ENCODE results near the gene MUC5AC.
"Not testable (repeated sequence)": the region's sequence is repeated elsewhere in the genome, so short reads cannot be mapped to it uniquely, and the experiment has no call there.

MUC5AC gene

DNA sequence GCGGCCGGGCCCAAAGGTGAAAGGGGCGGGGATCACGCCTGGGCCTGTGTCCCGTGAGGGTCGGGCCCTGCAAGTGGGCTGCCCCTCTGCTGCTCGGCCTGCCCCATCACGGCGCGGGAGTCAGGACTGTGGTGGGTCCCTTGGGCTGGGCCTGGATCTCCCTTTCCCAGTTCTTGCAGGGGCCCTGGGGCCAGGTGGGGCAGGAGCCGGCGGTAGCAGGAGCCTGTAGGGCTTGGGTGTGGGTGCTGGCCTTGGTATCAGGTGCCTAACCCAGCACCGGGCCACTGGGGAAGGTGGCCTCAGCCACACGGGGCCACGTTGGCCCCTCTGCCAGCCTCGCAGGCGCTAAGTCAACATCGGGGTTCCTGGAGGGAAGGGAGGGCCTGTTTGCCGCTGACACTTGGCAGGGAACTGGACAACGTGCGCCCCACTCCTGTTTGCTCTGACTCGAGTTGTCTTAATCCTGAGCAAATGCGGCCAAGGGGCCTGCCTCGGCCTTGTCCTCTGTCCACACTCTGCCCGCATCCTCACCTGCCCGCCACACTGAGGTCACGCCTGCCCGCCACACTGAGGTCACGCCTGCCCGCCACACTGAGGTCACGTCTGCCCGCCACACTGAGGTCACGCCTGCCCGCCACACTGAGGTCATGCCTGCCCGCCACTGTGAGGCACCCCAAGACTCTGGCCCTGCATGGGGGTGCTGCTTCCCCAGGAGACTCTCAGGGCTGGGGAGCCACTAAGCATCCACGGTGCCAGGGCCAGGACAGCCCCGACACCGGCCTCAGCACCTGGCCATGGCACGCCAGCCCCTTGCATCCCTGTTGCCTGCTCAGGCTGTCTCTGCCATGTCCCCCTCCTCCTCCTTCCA, 50.9 kb downstream of the MUC5AC start:
- DNase-seq (ENCODE audit: low read depth), result no peak

DNA sequence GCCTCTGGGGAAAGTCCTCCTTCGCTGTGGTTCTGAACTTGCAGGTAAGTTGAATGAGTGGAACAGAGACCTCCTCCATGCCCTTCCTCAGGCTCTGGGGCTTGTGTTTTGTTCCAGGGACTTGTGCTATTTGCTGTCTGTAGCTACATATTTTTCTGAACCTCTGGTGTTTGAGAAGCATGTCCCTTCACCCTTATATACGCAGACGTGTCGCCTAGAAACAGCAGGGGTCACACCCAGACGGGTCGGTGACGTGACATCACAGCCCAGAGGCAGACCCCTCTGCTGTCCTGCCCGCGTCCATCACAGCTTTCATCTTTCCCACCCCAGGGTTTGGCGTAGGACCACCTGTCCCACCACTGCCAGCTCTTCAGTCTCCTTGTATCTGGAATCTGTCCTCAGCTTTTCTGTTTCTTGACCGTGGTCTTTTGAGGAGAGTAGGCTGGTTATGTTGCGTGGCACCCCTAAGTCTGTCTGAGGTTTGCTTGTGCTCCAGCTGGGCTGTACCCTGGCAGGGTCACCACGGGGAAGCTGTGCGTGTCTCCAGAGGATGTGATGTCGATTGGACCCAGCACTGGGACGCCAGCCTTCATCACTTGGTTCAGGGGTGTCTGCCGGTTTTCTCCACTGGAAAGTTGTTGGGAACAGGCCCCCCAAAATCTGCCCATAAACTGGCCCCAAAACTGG, 51.8 kb downstream of the MUC5AC start:
- no peak for DNase-seq (ENCODE audit: low read depth)

DNA sequence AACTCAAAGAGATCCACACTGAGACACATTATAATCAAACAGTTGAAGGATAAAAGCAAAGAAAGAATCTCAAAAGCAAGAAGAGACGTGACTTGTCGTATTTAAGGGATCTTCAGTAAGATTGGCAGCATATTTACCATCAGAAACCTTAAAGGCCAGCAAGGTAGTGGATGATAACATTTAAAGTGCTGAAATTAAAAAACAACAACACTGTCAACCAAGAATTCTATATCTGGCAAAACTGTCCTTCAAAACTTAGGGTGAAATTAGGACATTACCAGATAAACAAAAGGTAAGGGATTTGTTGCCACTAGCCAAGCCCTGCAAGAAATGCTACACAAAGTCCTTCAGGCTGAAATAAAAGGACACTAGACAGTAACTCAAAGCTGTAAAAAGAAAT, 54.1 kb downstream of the MUC5AC start:
- no peak for DNase-seq (ENCODE audit: low read depth)

DNA sequence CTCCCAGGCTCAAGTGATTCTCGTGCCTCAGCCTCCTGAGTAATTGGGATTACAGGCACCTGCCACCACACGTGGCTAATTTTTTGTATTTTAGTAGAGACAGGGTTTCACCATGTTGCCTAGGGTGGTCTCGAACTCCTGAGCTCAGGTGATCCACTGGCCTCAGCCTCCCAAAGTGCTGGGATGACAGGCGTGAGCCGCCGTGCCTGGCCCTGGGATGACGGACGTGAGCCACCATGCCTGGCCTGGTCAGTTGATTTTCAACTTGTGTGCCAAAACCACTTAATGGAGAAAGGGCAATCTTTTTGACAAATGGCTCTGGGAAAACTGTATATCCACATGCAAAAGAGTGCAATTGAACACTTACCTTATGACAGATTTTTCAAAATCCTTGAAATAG, 58.1 kb downstream of the MUC5AC start:
- DNase-seq (ENCODE audit: low read depth), result not testable (repeated sequence)

DNA sequence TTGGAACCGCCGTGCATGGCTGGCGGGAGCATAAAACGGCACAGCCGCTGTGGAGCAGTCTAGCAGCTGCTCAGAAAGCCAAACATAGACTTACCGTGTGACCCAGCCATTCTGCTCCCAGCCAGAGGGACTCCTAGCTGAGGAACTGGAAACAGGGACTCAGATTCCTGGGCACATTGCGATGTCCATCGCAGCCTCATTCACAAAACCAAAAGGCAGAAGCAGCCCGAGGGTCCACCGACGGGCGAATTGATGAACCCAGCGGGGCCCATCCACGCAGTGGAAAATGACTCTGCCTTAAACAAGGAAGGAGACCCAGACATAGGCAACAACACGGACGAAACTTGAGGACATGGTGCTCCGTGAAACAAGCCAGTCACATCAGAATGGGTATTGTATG, 59.4 kb downstream of the MUC5AC start:
- no peak for DNase-seq (ENCODE audit: low read depth)

DNA sequence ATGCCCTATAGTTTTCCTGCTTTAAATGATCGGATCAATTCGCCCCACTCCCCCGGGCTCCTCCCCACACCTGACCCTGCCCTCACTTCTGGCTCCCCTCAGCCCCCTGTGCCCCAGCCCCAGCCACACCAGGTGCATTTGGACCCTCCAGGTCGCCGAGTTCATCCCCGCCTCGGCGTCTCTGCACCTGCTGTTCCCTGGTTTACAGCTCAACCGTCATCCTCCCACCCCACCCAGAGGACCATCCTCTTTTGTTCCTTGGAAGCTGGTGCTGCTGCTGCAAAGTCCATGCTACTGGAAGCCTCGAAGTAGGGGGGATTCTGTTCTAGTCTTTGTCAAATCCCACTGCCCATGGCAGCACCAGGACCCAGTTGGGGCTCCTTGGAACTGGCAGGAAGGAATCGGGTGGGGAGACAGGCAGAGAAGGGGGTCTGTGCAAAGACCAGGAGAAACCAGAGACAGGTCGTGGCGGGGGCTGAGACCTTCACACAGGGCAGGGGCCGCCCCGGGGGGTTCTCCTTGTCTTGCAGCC, 60.6 kb downstream of the MUC5AC start:
- DNase-seq (ENCODE audit: low read depth), result no peak

DNA sequence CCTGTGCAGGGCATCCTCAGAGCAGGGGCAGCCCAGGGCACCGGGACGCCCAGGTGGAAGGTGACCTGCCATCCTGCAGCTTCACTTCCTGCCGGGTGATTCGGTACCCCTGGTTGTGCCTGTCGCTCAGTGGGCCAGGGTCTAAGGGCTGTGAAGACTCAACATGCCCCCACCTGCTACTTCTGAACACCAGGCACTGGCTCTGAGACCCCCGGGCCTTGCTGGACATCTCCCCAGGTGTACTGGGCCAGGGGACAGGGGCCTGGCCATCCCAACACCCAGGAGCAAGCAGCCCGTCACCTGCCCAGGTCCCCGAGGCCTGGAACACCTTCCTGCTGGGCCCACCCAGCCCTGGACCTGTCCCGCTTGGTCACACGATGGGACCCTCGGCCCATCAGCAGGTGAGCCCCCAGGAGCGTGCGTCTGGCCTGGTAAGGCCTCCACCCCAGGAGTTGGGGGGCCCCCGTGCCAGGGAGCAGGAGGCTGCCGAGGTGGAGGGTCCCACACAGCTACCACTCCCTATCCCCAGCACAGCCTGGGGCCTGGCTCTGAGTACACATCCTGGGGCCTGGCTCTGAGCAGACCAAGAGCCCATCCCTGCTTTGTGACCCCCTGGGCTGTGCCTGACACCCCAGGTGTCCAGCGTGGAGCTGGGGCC, 61.2 kb downstream of the MUC5AC start:
- no peak for DNase-seq (ENCODE audit: low read depth)

DNA sequence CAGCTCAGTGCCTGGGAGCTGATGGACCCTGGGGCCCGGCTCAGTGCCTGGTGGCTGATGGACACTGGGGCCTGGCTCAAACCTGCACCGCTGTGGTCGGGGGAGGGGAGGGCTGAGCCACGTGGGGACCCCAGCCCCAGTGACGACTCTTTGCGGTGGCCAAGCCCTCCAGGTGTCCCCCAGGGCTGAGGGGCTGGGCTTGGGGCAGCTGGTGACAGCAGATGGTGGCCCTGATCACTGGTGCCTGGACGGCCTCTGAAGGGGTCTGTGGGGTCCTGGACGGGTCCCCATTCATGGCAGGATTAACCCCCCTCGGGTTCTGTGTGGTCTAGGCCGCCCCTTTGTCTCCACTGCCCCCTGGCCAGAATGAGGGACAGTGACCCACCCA, 61.7 kb downstream of the MUC5AC start:
- DNase-seq (ENCODE audit: low read depth), result no peak

DNA sequence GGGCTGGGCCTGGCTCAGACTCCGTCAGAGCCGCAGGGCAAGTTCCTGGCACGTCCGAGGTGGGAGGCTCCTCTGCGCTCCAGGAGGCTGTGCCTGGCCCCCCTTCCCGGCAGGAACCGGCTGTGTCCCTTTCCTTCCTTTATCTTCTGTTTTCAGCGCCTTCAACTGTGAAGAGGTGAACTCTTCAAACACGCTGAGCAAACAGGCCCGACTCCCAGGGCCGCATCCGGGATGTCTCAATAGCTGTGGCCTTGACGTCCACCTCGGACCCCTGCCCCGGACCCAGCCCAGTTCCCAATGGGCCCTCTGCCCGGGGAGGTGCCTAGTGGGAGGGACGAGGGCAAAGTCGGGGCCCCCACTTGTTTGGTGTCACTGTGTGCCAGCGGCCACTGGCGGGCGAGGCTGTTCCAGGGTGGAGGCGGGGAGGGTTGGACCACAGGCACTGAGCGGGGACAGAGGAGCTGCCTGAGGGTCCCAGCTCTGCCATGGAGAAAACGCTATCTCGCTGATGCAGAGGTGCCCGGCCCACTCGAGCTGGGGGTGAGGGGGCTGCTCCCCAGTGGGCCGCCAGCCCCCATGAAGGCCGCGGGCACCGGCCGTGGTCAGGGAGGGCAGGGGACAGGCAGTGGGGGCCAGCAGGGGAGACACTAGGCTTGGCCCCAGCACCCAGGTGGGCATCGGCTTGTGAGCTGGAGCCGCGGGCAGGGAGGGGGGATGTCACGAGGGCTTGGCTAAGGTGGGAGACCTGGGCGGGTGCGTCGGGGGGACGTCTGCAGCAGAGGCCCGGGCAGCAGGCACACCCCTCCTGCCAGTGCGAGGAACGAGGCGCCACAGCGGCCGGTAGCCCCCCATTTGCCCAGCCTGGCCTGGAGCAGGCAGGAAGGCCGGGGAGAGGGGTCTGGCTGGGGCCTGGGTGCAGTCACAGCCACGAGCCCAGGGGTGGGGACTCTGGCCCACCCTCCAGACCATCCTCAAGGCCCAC, 62.4 kb downstream of the MUC5AC start:
- no peak for DNase-seq (ENCODE audit: low read depth)

DNA sequence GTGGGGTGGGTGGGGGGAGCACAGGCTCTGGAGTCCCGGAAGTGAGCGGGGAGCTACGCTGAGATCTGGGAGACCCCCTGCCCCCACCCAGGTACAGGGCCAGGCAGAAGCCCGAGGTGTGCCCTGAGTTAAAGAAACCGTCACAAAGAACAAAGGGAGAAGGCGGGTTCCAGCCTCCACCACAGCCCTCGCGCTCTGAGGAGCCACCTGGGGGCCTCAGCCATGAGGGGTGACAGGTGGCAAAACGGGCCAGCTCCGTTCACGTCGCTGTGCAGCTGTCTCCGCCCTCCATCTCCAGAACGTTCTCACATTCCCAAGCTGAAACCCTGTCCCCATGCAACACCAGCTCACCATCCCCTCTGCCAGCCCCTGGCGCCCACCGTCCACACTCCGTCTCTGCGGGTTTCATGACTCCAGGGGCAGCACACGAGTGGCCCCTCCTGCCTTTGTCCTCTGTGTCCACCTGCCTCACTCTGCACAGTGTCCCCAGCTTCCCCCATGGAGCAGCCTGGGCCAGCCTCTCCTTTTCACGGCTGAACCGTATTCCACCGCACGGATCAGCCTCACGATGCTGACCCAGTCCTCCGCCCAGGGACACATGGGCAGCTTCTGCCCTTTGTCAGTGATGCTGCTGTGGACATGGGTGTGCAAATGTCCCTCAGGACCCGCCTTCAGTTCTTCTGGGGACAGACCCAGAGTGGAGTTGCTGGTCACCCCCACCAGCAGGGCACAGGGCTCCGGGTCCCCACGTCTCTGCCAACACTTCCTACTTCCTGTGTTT, 63.4 kb downstream of the MUC5AC start:
- no peak for DNase-seq (ENCODE audit: low read depth)

DNA sequence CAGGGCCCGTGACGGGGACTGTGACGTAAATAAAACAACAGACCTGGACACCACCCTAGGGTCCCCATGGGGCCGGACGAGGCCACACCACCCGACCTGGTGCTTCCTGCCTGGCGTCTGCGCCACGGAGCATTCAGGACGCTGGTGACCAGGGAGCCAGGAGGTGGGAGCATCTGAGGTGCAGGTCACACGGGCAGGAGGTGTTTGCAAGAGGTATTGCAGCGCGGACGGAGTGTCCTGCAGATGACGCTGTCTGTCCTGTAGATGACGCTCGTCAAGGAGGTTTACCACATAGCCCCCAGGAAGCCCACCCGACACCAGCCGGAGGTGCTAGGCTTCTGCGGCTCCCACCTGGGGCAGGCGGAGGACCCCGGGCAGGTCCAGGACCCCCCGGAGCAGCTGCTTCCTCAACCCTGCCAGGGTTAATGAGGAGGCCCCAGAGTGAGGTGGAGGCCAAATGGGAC, 64.1 kb downstream of the MUC5AC start:
- no peak for DNase-seq (ENCODE audit: low read depth)

DNA sequence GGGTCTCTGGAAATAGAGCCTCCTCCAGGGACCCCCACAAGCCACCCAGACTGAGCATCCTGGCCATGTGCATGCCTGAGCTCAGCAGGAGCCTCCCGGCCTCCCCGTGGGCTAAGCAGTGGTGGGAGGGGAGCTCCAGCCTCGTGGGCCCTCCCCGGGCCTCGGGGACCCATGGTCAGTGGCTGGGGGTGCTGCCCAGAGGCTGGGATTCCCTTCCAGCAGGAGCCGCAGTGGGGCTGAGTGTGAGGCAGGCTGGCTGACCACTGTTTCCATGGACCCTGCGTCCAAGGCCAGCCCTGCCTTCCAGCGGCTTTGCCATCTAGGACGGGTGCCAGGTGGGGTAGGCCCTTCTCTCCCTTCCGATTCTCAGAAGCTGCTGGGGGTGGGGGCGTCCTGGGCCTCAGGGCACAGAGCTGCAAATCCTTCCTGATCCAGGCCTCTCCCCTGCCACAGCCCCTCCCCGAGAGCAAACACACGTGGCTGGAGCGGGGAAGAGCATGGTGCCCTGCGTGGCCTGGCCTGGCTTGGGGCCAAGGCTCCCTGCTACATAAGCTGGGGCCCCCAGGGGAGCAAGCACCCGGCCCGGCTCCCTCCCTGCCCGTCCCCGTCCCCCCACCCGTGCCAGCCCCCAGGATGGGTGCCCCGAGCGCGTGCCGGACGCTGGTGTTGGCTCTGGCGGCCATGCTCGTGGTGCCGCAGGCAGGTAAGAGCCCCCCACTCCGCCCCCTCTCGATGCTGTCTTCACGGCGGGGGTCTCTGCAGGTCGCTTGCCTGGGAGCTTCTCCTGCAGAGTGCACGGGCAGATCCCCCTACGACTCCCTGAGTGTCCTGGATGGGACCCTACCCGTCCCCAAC, 65.0 kb downstream of the MUC5AC start, which contains the start of gene MUC5B:
Gene MUC5B (plus strand): TSS at position 576 of the 855 bp plus-strand sequence. CDS start 58 bp downstream, at position 634.
- no peak for DNase-seq (ENCODE audit: low read depth)

DNA sequence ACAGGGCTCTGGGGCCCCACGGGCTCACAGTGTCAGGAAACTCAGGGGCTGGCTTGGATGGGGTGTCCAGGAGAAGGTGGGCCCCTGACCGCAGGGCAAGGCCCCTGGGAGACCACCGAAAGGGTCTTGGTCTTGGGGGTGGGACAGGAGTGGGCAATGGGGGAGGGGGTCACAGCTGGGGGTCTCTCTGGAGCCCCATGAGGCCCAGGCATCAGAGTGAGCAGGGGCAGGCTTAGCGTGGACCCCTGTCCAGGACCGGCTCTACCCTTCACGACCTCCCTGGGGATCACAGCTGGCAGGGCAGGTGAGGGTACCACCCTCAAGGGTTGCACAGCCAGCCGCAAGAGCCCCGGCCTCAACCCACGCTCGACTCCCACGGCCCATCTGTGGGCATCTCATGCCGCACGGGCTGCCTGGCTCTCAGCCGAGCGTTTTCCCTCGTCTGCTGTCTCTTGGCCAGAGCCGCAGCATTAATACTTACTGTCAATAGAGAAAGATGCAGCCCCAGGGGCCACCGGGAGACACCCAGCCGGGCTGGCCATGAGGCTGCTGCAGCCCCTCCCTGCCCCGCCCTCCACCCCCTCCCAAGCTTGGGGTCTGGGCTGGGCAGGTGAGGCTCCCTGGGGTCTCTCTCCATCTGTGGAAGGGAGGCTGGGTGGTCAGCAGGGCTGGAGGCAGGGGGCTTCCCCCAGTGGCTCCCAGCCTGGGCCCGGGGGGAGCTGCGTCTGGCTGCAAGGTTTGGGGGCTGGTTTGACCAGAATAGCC, 65.8 kb downstream of the MUC5AC start:
- DNase-seq (ENCODE audit: low read depth), result no peak

DNA sequence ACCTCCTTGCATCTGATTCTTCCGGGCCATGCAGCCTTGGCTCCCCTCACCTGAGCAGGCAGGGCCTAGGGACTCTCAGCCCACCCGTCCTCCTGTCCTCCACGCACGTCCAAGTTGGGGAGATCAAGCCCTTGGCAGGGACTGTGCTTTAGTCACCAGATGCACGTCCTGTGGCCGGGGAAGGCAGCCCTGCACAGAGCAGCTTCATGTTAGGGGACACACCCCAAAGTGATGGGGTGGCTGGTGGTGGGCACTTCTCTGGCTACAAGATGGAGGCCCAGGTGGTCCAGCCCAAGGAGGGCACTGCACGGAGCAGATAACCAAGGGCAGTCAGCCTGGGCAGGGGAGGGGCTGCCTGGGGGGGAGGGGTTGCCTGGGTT, 66.3 kb downstream of the MUC5AC start:
- DNase-seq (ENCODE audit: low read depth), result no peak

DNA sequence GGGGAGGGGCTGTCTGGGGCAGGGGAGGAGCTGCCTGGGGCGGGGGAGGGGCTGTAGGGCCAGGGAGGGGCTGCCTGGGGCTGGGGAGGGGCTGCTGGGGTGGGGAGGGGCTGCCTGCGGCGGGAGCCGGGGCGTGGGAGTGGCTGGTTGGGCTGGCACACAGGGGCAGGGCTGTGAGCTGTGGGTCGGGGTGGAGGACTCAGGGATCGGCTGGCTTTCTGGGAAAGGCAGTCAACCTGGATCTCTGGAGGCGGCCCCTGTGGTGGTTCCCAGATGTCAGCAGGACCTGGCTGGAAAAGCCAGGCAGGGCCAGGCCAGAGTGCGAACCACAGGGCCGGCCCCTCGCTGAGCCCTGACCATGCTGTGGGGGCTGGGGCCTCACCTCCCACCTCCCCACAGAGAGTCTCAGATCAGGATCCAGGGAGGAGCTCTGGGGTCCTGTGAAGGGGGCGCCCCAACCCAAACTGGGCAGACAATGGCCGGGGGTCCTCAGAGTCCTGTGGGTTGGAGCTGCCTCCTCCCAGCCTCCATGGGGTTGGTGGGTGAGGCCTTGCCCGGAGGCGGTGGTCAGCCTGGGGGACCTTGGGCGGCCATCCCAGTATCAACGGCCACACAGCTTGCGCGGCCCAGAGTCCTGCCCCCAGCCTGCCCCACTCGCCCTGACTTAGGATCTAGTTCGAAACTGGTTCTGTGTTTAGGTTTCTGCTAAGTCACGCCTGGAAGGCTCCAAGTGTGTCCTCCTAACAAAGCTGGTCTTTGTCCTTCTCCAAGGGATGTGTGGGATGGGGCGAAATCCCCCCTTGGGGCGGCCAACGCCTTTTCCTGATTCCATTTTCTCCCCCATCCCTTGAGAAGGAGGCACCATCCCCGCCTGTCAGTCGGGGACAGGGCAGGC, 67.0 kb downstream of the MUC5AC start:
- DNase-seq (ENCODE audit: low read depth), result no peak

DNA sequence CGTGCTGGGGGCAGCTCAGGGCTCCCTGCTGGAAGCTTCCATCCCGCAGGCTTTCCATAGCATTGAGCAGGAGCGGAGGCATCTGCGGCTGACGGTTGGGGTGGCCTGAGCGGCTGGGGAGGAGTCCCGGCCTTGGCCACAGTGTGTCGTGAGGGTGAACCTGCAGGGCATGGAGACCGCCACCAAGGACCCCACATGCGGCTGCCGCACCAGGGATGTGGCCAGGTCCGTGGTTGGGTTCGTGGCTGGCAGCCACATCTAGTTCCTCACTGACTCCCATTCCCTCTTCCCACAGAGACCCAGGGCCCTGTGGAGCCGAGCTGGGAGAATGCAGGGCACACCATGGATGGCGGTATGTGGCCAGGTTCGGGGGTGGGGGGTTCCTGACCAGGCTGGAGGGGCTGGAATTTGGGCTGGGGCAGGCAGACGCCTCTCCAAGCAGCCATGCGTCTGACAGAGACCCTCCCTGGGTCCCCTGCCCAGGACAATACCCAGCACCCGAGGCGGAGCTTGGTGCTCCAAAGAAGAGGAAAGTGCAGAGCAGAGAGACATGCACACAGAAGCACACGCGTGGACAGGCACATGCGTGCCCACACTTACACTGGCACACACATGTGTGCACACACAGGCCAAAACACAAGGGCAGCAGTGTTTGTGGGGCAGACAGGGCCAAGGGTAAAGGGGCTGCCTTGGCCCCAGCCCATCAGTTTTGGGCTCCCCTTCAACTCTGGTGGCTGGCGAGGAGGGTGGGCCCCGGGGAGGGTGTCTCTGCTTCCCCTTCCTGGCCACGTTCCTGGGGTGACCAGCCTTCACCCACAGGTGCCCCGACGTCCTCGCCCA, 67.9 kb downstream of the MUC5AC start:
- no peak for DNase-seq (ENCODE audit: low read depth)

Measured in GM04503 (cell line).